Measurements from ENCODE around the gene SLC5A1.
"Not testable (repeated sequence)": the region's sequence is repeated elsewhere in the genome, so short reads cannot be mapped to it uniquely, and the experiment has no call there.

The SLC5A1 gene

GRCh38 chr22:32142600-32142999, 99.5 kb downstream of the SLC5A1 start:
- DNase-seq (ENCODE audit: low read depth, low spot score): no peak

- DNase-seq (ENCODE audit: low read depth, low spot score): no peak
Observed at GRCh38 chr22:32144496-32145274, 101.6 kb downstream of the SLC5A1 start.

- DNase-seq (ENCODE audit: low read depth, low spot score): not testable (repeated sequence)
Observed at GRCh38 chr22:32147128-32147527, 104.1 kb downstream of the SLC5A1 start.

GRCh38 chr22:32148372-32148771, 105.3 kb downstream of the SLC5A1 start:
- not testable (repeated sequence) for DNase-seq (ENCODE audit: low read depth, low spot score)

GRCh38 chr22:32150647-32151046, 107.6 kb downstream of the SLC5A1 start:
- DNase-seq (ENCODE audit: low read depth, low spot score): not testable (repeated sequence)

- DNase-seq (ENCODE audit: low read depth, low spot score): not testable (repeated sequence)
Observed at GRCh38 chr22:32151641-32152040, 108.6 kb downstream of the SLC5A1 start.

- DNase-seq (ENCODE audit: low read depth, low spot score): not testable (repeated sequence)
Observed at GRCh38 chr22:32154727-32155126, 111.7 kb downstream of the SLC5A1 start.

- not testable (repeated sequence) for DNase-seq (ENCODE audit: low read depth, low spot score)
Observed at GRCh38 chr22:32157632-32158031, 114.6 kb downstream of the SLC5A1 start.

GRCh38 chr22:32158712-32159533, 115.9 kb downstream of the SLC5A1 start, which contains the start of gene C22orf42:
Gene C22orf42, minus strand, starts transcription at chr22:32159303. Its CDS starts 88 bp downstream, at chr22:32159215.
- DNase-seq (ENCODE audit: low read depth, low spot score): no peak

GRCh38 chr22:32160411-32160810, 117.3 kb downstream of the SLC5A1 start:
- not testable (repeated sequence) for DNase-seq (ENCODE audit: low read depth, low spot score)

Data from ELF-1 (cell line).